T-helper 2 cell treated with Interferon-gamma antibody and Interleukin-4, amounts not matched to agents 5 μg/mL and 100 μg/mL, for 36 hours (primary cell): ENCODE data around the gene TAGAP.

ENCODE experiments used
- DNase-seq: peaks from one replicate; pipeline ENCODE4 v3.0.0; 2021; ENCODE audit warnings: low spot score
- H3K27ac Mint-ChIP-seq: one replicate; pipeline ENCODE4 v1.8.0; 2021; ENCODE audit warnings: mild to moderate bottlenecking, mixed read lengths
- H3K27me3 Mint-ChIP-seq: one replicate; pipeline ENCODE4 v1.8.0; 2021; ENCODE audit warnings: low read depth, mixed read lengths
- H3K36me3 Mint-ChIP-seq: one replicate; pipeline ENCODE4 v1.8.0; 2021; ENCODE audit warnings: low read depth, mixed read lengths
- H3K4me1 Mint-ChIP-seq: one replicate; pipeline ENCODE4 v1.8.0; 2021; ENCODE audit warnings: low read depth, mixed read lengths
- H3K4me3 Mint-ChIP-seq: one replicate; pipeline ENCODE4 v1.8.0; 2022; ENCODE audit warnings: mild to moderate bottlenecking, moderate library complexity, mixed read lengths
- H3K9me3 Mint-ChIP-seq: one replicate; pipeline ENCODE4 v1.8.0; 2021; ENCODE audit warnings: mixed read lengths

Gene TAGAP

DNA sequence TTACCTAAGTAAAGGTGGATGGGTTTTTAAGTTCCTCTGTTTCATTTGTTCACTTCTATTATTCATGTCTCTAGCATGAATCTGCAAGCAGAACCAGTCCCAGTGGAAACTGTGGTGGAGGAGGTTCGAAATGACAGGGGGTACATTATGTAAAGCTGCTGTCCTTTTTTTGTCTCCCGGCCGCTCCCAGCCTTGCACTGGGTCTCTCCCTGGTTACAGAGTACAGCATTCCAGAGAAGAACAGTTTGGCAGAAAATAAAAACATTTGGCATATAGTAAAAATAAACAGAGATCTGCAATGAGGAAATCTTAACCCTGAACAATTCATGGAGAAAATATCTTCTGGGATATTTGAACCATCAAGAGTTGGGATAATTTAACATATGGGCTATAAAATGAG, 34.6 kb upstream of the TAGAP start:
- no peaks in the 10 kb centered on the region for H3K9me3 Mint-ChIP-seq
- H3K4me1 Mint-ChIP-seq = peaks cover 16% of the 10 kb centered on the region
- H3K27me3 Mint-ChIP-seq = peaks cover 4% of the 10 kb centered on the region
- H3K4me3 Mint-ChIP-seq = no peak overlapping the region
- H3K36me3 Mint-ChIP-seq = no peaks in the 10 kb centered on the region
- DNase-seq = no peak
- H3K27ac Mint-ChIP-seq = no peak overlapping the region

DNA sequence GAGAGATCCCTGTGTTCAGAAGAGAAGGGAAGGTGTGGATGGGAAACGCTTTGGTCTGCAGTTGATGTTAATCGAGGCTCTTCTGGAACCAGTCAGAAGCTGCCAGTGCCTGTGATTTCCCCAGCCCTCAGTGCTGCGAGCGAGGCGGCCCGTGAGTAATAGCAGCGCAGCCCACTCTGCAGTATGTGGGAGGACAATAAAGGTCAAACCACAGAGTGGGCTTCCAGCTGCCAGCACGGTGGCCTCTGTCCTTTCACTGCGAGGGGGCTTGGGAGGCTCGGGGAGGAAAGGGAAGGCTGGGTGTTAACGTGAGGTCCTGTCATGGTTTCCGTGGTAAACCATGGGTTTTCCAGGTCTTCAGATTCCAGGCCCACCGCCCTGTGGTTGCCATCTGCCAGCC, 32.3 kb upstream of the TAGAP start:
- Mint-ChIP-seq H3K36me3 (no peaks in the 10 kb centered on the region), H3K27ac (no peak overlapping the region), H3K9me3 (no peaks in the 10 kb centered on the region), H3K27me3 (peaks cover 4% of the 10 kb centered on the region), H3K4me1 (peaks cover 16% of the 10 kb centered on the region), H3K4me3 (no peak overlapping the region)
- DNase-seq = peak; percentile 42

DNA sequence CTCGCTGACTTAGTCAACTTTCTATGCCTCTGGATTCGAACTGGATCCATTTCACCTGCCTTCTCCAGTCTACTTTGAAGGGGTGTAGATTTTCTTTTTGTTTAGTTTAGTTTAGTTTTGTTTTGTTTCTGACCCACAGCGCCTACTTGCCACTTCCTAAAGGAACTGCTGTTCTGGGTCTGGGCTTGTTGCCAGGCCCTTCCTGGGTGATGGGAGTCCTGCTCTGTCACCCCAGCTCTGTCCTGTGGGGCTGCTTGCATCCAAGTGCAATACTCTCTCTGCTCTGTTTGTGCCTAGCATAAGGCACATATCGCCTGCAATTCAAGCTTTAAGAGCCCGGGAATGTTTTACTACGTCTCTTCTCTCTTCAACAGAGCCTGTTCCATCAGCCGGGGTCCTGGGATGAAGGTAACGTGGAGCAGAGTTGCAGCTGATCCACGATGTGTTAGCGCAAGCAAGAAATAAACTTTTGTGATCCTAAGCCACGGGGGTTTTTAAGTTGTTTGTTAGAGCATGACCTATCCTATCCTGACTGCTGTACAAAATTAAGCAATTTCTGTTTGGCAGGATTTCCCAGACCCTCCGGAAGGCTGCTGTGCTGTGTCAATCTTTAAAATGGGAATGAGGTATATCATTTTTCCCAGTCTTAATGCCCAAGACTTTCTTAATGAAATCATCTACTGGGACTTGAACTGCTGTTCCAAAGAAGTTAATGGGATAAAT, 30.9 kb upstream of the TAGAP start:
- Mint-ChIP-seq H3K9me3 (no peaks in the 10 kb centered on the region), H3K4me1 (peaks cover 21% of the 10 kb centered on the region), H3K36me3 (no peaks in the 10 kb centered on the region), H3K4me3 (no peak overlapping the region), H3K27me3 (no peaks in the 10 kb centered on the region), H3K27ac (no peak overlapping the region)
- DNase-seq = no peak

DNA sequence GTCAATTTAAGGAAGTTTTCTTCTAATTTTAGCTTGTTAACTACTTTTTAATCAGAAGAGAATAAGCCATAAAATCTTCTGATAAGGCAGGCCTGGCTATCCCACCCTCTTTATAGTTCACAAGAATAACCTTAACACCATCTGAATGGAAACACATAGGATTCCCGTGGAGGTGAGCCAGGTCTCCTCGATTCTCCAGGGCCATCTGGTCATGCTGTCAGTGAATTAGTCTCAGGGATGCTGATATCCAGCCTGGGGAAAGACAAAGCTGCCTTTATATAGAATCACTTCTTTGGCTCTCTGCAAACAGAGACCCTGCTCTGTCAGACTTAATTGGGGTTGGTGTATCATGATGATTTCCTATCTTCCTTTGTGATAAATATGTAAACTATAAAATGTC, 30.1 kb upstream of the TAGAP start:
- Mint-ChIP-seq H3K27me3 (no peaks in the 10 kb centered on the region), H3K4me1 (peaks cover 14% of the 10 kb centered on the region), H3K36me3 (no peaks in the 10 kb centered on the region), H3K4me3 (no peak overlapping the region), H3K27ac (no peak overlapping the region), H3K9me3 (no peaks in the 10 kb centered on the region)
- DNase-seq = no peak

DNA sequence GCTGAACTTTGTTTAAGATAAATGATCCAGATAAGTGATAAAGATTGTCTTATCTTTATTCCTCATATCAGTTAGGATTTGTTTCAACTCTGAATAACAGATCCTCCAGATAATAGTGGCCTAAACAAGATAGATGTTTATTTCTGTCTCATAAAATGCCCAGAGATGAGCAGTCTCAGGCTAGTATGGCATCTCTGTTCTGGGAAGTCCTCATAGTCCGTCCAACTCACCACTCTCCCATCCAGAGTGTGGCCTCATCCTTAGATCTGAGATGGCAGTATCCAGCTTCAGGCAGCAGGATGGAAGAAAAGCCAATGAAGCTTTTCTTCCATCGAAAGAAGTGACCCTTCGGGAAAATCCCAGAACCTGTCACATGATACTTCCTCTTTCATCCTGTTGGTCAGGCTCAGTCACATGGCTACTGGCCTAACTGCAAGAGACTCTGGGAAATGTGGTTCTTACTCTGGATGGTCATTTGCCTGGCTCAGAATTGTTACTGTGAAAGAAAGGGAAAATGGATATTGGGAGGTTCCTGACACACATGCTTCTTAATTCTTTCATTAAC, 29.4 kb upstream of the TAGAP start:
- Mint-ChIP-seq H3K36me3 (no peaks in the 10 kb centered on the region), H3K9me3 (no peaks in the 10 kb centered on the region), H3K27ac (no peak overlapping the region), H3K4me3 (no peak overlapping the region), H3K4me1 (peaks cover 16% of the 10 kb centered on the region), H3K27me3 (peaks cover 2% of the 10 kb centered on the region)
- DNase-seq = no peak

DNA sequence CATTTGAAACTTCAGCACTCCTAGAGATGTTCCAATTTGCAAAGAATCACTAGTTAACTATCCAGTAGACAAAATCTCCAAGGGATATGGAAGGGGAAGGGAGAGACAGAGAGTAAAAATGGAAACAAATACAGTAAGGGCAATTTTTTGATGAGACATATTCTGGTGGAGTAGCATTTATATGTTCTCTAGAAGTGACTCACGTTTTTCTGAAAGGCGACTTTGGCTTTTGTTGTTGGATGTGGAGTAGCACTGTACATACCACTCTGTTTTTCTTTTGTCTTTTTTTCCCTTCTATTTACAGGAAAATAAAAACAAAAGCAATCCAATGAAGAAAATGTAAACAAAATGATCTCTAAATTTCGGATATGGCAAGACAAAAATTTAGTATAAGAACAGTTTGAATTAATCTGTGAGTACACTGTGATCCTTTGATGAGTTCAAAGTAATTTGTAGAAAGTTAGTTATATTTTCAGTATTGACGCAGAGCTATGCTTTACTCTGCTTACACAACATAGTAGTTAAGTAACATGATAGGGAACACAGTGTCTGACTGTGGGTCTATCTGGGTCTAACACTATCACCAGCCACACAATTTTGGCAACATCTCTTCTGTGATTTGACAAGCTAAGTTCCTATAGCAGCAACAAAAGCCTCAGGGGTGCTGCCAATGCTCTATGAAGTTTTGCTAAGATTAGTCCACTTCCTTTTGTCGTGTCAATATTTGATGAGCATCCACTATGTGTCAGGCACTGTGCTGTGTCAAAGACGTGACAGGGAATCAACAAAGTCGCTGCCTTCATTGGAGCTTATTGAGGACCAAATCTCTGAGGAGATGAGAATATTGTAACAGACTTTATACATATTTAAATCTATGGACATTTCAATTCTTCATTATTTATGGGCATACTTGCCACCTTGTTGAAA, 27.3 kb upstream of the TAGAP start:
- H3K27me3 Mint-ChIP-seq = peaks cover 6% of the 10 kb centered on the region
- H3K9me3 Mint-ChIP-seq = no peaks in the 10 kb centered on the region
- DNase-seq = no peak
- no peak overlapping the region for H3K4me3 Mint-ChIP-seq
- no peaks in the 10 kb centered on the region for H3K36me3 Mint-ChIP-seq
- H3K27ac Mint-ChIP-seq = no peak overlapping the region
- H3K4me1 Mint-ChIP-seq = peaks cover 18% of the 10 kb centered on the region

DNA sequence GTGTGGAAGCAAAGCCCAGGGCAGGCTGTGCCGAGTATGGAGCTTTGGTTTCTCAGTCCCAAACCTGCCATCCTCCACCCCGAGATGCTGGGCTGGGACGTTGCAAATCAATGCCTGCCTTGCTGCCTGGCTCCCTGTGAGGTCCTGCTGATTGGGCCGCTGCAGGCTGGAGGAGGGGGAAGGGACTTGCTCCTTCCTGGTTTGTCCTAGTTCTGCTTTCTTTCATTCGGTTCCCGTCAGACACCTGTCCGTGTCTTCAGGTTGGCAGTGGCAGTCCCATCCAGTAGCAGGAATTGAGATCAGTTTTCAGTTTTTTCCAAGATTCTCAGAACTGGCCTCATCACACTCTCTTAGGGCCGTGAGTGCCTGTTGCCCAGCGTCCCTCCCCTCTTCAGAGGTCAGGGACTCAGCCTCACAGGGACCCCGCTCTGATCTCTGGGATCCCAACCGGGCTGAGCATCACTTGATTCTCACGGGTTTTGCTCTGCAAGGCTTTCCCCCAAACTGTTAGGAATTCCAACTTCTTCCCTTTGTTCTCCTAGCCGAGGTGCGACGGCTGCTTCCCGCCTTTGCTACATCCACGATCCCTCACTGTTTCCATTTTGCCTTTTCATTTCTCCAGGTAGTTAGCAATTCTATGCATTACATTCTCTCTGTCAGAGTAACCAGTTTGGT, 24.2 kb upstream of the TAGAP start:
- peaks cover 33% of the 10 kb centered on the region for H3K4me1 Mint-ChIP-seq
- no peak overlapping the region for H3K4me3 Mint-ChIP-seq
- DNase-seq = no peak
- H3K9me3 Mint-ChIP-seq = no peaks in the 10 kb centered on the region
- H3K27me3 Mint-ChIP-seq = peaks cover 6% of the 10 kb centered on the region
- no peaks in the 10 kb centered on the region for H3K36me3 Mint-ChIP-seq
- H3K27ac Mint-ChIP-seq = no peak overlapping the region

DNA sequence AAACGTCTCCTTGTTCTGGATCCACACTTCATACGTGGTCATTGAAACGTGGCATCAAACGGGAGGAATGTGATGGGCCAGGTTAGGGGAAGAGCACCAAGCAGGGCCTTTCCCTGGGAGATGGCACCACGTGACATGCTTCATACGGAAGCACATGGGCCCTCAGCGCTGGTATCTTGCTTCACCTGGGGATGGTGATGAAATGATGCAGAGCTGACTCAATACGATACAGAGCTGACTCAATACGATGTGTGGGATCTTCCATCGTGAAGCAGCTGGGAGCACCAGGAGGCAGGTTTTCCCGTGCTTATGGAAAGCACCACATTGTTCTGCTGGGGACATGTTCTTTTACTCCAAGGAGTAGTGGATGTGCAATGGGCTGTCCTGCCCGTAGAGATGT, 22.5 kb upstream of the TAGAP start:
- peaks cover 6% of the 10 kb centered on the region for H3K27me3 Mint-ChIP-seq
- H3K4me3 Mint-ChIP-seq = no peak overlapping the region
- no peak overlapping the region for H3K27ac Mint-ChIP-seq
- DNase-seq = no peak
- H3K9me3 Mint-ChIP-seq = no peaks in the 10 kb centered on the region
- peaks cover 50% of the 10 kb centered on the region for H3K4me1 Mint-ChIP-seq
- H3K36me3 Mint-ChIP-seq = no peaks in the 10 kb centered on the region

DNA sequence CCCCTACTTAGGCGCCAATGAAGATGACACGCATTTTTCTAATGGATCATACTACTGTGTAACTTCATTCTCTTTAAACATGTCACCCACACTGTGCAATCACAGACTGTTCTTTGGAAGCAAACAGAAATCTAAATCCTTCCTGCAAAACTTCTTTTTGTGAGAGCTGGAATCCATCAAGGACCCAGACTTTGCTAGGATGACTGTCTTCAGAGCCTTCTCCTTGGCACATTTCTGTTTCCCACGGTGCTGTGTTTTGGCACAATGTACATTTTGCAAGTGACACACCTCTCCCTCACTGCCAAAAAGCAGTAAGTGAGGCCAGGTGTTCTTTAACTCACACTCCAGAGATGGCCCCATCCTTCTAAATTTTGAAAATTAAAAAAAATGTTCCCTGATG, 21.7 kb upstream of the TAGAP start:
- peaks cover 6% of the 10 kb centered on the region for H3K9me3 Mint-ChIP-seq
- H3K27me3 Mint-ChIP-seq = peaks cover 6% of the 10 kb centered on the region
- no peak overlapping the region for H3K27ac Mint-ChIP-seq
- DNase-seq = no peak
- peaks cover 1% of the 10 kb centered on the region for H3K36me3 Mint-ChIP-seq
- H3K4me3 Mint-ChIP-seq = no peak overlapping the region
- H3K4me1 Mint-ChIP-seq = peaks cover 51% of the 10 kb centered on the region

DNA sequence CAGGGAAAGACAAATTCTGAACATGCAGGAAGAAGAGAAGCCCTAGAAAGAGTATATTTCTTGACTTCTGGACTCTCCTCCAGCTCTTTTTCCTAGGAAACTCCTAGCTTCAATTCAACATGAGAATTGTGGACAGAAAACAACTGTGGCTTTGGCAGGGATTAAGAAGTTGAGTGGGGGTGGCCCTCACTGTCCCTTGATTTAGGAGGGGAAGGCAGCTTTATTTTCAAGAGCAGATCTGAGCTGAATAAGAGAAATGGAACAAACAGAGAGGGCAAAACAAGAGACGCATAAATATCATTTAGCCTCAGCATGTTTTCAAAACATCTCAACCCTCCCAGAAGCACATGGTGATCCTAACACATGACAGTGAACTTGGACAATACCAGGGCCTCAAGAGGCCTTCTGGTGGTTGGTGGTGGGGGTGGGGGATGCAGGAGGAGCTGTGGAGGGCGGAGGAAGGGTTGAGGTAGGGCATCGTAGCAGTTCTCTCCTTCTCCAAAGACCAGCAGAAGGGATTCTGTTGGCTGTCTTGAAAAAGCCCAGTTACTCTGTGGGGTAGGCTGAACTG, 21.1 kb upstream of the TAGAP start:
- peaks cover 5% of the 10 kb centered on the region for H3K36me3 Mint-ChIP-seq
- H3K27ac Mint-ChIP-seq = peak overlapping the region; percentile 62
- no peak for DNase-seq
- peaks cover 6% of the 10 kb centered on the region for H3K27me3 Mint-ChIP-seq
- no peak overlapping the region for H3K4me3 Mint-ChIP-seq
- H3K4me1 Mint-ChIP-seq = peaks cover 54% of the 10 kb centered on the region
- H3K9me3 Mint-ChIP-seq = peaks cover 9% of the 10 kb centered on the region

DNA sequence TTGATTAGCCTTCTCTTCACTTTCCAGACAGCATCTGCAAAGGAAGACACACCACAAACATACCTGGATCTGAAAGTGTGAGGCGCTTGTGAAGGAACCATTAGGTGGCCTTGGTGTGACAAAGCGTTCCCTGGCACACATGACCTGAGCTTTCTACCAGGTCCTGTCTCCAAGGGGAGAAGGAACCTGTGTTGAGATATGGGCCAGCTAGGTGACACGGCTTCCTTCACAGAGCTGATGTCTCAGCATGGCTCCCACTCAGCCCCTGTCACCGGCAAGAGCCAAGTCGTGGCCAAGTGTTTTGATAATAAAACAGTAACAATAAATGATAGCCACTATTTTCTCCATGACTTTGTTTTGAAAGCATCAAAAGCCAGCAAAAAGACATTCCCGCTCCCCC, 20.3 kb upstream of the TAGAP start:
- Mint-ChIP-seq H3K36me3 (peaks cover 5% of the 10 kb centered on the region), H3K4me1 (peaks cover 60% of the 10 kb centered on the region), H3K4me3 (no peak overlapping the region), H3K9me3 (peaks cover 9% of the 10 kb centered on the region), H3K27me3 (peaks cover 6% of the 10 kb centered on the region), H3K27ac (peak overlapping the region; percentile 62)
- DNase-seq = no peak

DNA sequence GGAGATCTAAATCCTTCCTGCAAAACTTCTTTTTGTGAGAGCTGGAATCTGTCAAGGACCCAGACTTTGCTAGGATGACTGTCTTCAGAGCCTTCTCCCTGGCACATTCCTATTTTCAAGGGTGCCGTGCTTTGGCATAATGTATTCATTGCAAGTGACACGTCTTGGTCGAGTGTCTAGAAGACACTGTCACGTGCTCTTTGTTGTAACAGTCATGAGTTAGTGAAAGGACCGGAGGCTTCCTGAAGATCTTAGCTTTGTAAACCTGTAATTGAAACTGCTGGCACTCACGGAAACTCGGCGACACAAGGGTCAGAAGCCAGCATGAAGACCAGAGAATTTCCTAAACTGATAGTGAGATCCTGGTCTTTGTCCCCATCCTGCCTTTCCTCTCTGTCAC, 19.7 kb upstream of the TAGAP start:
- Mint-ChIP-seq H3K27ac (peak overlapping the region; percentile 62), H3K4me1 (peaks cover 66% of the 10 kb centered on the region), H3K9me3 (peaks cover 9% of the 10 kb centered on the region), H3K27me3 (peaks cover 6% of the 10 kb centered on the region), H3K36me3 (peaks cover 5% of the 10 kb centered on the region), H3K4me3 (peak overlapping the region; percentile 10)
- DNase-seq = no peak

DNA sequence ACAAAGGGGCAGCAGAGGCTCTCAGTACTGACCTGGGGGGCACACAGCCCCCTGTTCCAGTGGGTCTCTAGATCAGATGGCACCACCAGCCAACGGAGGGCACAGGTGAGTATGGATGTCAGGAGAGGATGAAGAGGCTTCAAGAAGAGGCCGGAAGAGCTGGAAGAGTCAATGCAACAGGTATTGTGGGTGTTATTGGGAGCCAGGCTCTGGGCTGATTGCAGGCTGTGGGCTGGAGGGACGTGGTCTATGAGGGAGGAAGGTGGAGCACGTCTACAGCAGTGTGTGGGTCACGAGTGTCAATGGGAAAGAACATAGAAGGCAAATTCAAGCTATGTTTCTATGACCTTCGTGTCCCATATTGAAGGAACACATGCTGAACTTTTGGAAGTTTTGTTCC, 18.8 kb upstream of the TAGAP start:
- H3K36me3 Mint-ChIP-seq = peaks cover 5% of the 10 kb centered on the region
- H3K27ac Mint-ChIP-seq = peak overlapping the region; percentile 95
- H3K4me3 Mint-ChIP-seq = peak overlapping the region; percentile 77
- peaks cover 3% of the 10 kb centered on the region for H3K27me3 Mint-ChIP-seq
- no peak for DNase-seq
- peaks cover 9% of the 10 kb centered on the region for H3K9me3 Mint-ChIP-seq
- peaks cover 68% of the 10 kb centered on the region for H3K4me1 Mint-ChIP-seq
